Stimulated activated memory B cell treated with anti-CD40 and anti-IgM and Interleukin-4, amounts not matched to agents 10 μg/mL and 1 μg/mL and 100 μg/mL, for 72 hours (primary cell): ENCODE measurements around the gene ZNF346.
A peak's percentile ranks its signal among the peaks of the same experiment; 100 is the strongest.
"Not testable (repeated sequence)": the region's sequence is repeated elsewhere in the genome, so short reads cannot be mapped to it uniquely, and the experiment has no call there.

ENCODE experiments used
- ATAC-seq: fragments of 150-1000 bp; cut with Tn5 transposase; 2 replicates; pipeline ENCODE4 v1.10.0; 2021
- H3K27ac Mint-ChIP-seq: one replicate; pipeline ENCODE4 v1.8.0; 2022; ENCODE audit warnings: mild to moderate bottlenecking, mixed read lengths
- H3K27me3 Mint-ChIP-seq: one replicate; pipeline ENCODE4 v1.8.0; 2022; ENCODE audit warnings: mixed read lengths
- H3K36me3 Mint-ChIP-seq: one replicate; pipeline ENCODE4 v1.8.0; 2022; ENCODE audit warnings: mixed read lengths
- H3K4me1 Mint-ChIP-seq: one replicate; pipeline ENCODE4 v1.8.0; 2022; ENCODE audit warnings: mixed read lengths
- H3K4me3 Mint-ChIP-seq: one replicate; pipeline ENCODE4 v1.8.0; 2022; ENCODE audit warnings: mild to moderate bottlenecking, moderate library complexity, mixed read lengths
- H3K9me3 Mint-ChIP-seq: one replicate; pipeline ENCODE4 v1.8.0; 2022; ENCODE audit warnings: mixed read lengths

The ZNF346 gene

GRCh38 chr5:177035976-177036375 is 13.5 kb downstream of the ZNF346 start:
- Mint-ChIP-seq H3K36me3 (peaks cover 39% of the 10 kb centered on the region), H3K27ac (no peak overlapping the region), H3K4me1 (peaks cover 24% of the 10 kb centered on the region), H3K9me3 (peaks cover 6% of the 10 kb centered on the region), H3K27me3 (no peaks in the 10 kb centered on the region), H3K4me3 (no peak overlapping the region)
- no peak for ATAC-seq

GRCh38 chr5:177036443-177036842 is 13.9 kb downstream of the ZNF346 start:
- peaks cover 3% of the 10 kb centered on the region for H3K9me3 Mint-ChIP-seq
- H3K27me3 Mint-ChIP-seq: no peaks in the 10 kb centered on the region
- H3K4me3 Mint-ChIP-seq: no peak overlapping the region
- H3K36me3 Mint-ChIP-seq: peaks cover 38% of the 10 kb centered on the region
- no peak for ATAC-seq
- H3K4me1 Mint-ChIP-seq: peaks cover 24% of the 10 kb centered on the region
- no peak overlapping the region for H3K27ac Mint-ChIP-seq

- ATAC-seq: no peak
- no peak overlapping the region for H3K27ac Mint-ChIP-seq
These were observed 14.4 kb downstream of the ZNF346 start for GRCh38 chr5:177036921-177037320.

GRCh38 chr5:177040814-177041420 is 18.4 kb downstream of the ZNF346 start:
- no peak for ATAC-seq
- Mint-ChIP-seq H3K9me3 (no peaks in the 10 kb centered on the region), H3K4me3 (no peak overlapping the region), H3K4me1 (peaks cover 7% of the 10 kb centered on the region), H3K27me3 (no peaks in the 10 kb centered on the region), H3K27ac (no peak overlapping the region), H3K36me3 (peaks cover 34% of the 10 kb centered on the region)

More at GRCh38 chr5:177036921-177037320, 14.4 kb downstream of the ZNF346 start:
- Mint-ChIP-seq H3K4me1 (peaks cover 24% of the 10 kb centered on the region), H3K27me3 (no peaks in the 10 kb centered on the region), H3K36me3 (peaks cover 38% of the 10 kb centered on the region), H3K4me3 (no peak overlapping the region), H3K9me3 (no peaks in the 10 kb centered on the region)

GRCh38 chr5:177041936-177042335 is 19.4 kb downstream of the ZNF346 start:
- Mint-ChIP-seq H3K4me3 (no peak overlapping the region), H3K27me3 (no peaks in the 10 kb centered on the region), H3K4me1 (no peaks in the 10 kb centered on the region), H3K9me3 (no peaks in the 10 kb centered on the region), H3K36me3 (peaks cover 34% of the 10 kb centered on the region), H3K27ac (no peak overlapping the region)
- no peak for ATAC-seq

- no peak for ATAC-seq
- H3K4me1 Mint-ChIP-seq: no peaks in the 10 kb centered on the region
- peaks cover 43% of the 10 kb centered on the region for H3K36me3 Mint-ChIP-seq
- H3K9me3 Mint-ChIP-seq: no peaks in the 10 kb centered on the region
- no peaks in the 10 kb centered on the region for H3K27me3 Mint-ChIP-seq
- H3K27ac Mint-ChIP-seq: no peak overlapping the region
- no peak overlapping the region for H3K4me3 Mint-ChIP-seq
These were observed 20.6 kb downstream of the ZNF346 start for GRCh38 chr5:177043114-177043513.

- no peak for ATAC-seq
- Mint-ChIP-seq H3K27me3 (no peaks in the 10 kb centered on the region), H3K4me1 (no peaks in the 10 kb centered on the region), H3K4me3 (no peak overlapping the region), H3K36me3 (peaks cover 45% of the 10 kb centered on the region), H3K9me3 (no peaks in the 10 kb centered on the region), H3K27ac (no peak overlapping the region)
These were observed 21.5 kb downstream of the ZNF346 start for GRCh38 chr5:177043958-177044357.

- H3K27ac Mint-ChIP-seq: no peak overlapping the region
These were observed 22.1 kb downstream of the ZNF346 start for GRCh38 chr5:177044641-177045040.

GRCh38 chr5:177045631-177046030 is 23.1 kb downstream of the ZNF346 start:
- H3K4me1 Mint-ChIP-seq: no peaks in the 10 kb centered on the region
- H3K27me3 Mint-ChIP-seq: no peaks in the 10 kb centered on the region
- H3K4me3 Mint-ChIP-seq: no peak overlapping the region
- no peak for ATAC-seq
- H3K9me3 Mint-ChIP-seq: no peaks in the 10 kb centered on the region
- H3K27ac Mint-ChIP-seq: no peak overlapping the region
- peaks cover 47% of the 10 kb centered on the region for H3K36me3 Mint-ChIP-seq

More at GRCh38 chr5:177044641-177045040, 22.1 kb downstream of the ZNF346 start:
- H3K27me3 Mint-ChIP-seq: no peaks in the 10 kb centered on the region
- H3K4me1 Mint-ChIP-seq: no peaks in the 10 kb centered on the region
- no peak for ATAC-seq
- no peak overlapping the region for H3K4me3 Mint-ChIP-seq
- H3K36me3 Mint-ChIP-seq: peaks cover 45% of the 10 kb centered on the region
- H3K9me3 Mint-ChIP-seq: no peaks in the 10 kb centered on the region

- not testable (repeated sequence) for H3K4me1 Mint-ChIP-seq, H3K27me3 Mint-ChIP-seq, H3K27ac Mint-ChIP-seq, H3K4me3 Mint-ChIP-seq, ATAC-seq, H3K9me3 Mint-ChIP-seq
- H3K36me3 Mint-ChIP-seq: peaks cover 38% of the 10 kb centered on the region
These were observed 26.0 kb downstream of the ZNF346 start for GRCh38 chr5:177048531-177048930.

- ATAC-seq: no peak
- Mint-ChIP-seq H3K9me3 (no peaks in the 10 kb centered on the region), H3K27ac (no peak overlapping the region), H3K36me3 (peaks cover 30% of the 10 kb centered on the region), H3K27me3 (no peaks in the 10 kb centered on the region), H3K4me1 (no peaks in the 10 kb centered on the region), H3K4me3 (no peak overlapping the region)
These were observed 26.8 kb downstream of the ZNF346 start for GRCh38 chr5:177049285-177049684.

GRCh38 chr5:177064500-177065277 is 42.2 kb downstream of the ZNF346 start:
- Mint-ChIP-seq H3K27ac (no peak overlapping the region), H3K27me3 (no peaks in the 10 kb centered on the region), H3K9me3 (no peaks in the 10 kb centered on the region), H3K4me1 (peaks cover 13% of the 10 kb centered on the region), H3K4me3 (no peak overlapping the region), H3K36me3 (peaks cover 30% of the 10 kb centered on the region)
- ATAC-seq: no peak

- peaks cover 27% of the 10 kb centered on the region for H3K36me3 Mint-ChIP-seq
- no peak for ATAC-seq
- H3K27ac Mint-ChIP-seq: peak overlapping the region; percentile 37
- H3K4me3 Mint-ChIP-seq: no peak overlapping the region
- H3K27me3 Mint-ChIP-seq: no peaks in the 10 kb centered on the region
- peaks cover 18% of the 10 kb centered on the region for H3K4me1 Mint-ChIP-seq
- no peaks in the 10 kb centered on the region for H3K9me3 Mint-ChIP-seq
These were observed 43.0 kb downstream of the ZNF346 start for GRCh38 chr5:177065491-177065890.

- no peaks in the 10 kb centered on the region for H3K27me3 Mint-ChIP-seq
- H3K9me3 Mint-ChIP-seq: no peaks in the 10 kb centered on the region
- no peak for ATAC-seq
- H3K27ac Mint-ChIP-seq: peak overlapping the region; percentile 37
- H3K4me1 Mint-ChIP-seq: peaks cover 25% of the 10 kb centered on the region
- peaks cover 27% of the 10 kb centered on the region for H3K36me3 Mint-ChIP-seq
- no peak overlapping the region for H3K4me3 Mint-ChIP-seq
These were observed 43.7 kb downstream of the ZNF346 start for GRCh38 chr5:177066224-177066623.

- Mint-ChIP-seq H3K36me3 (peaks cover 18% of the 10 kb centered on the region), H3K27ac (peak overlapping the region; percentile 26), H3K4me3 (no peak overlapping the region), H3K4me1 (peaks cover 37% of the 10 kb centered on the region), H3K27me3 (no peaks in the 10 kb centered on the region), H3K9me3 (no peaks in the 10 kb centered on the region)
- ATAC-seq: no peak
These were observed 45.0 kb downstream of the ZNF346 start for GRCh38 chr5:177067503-177067902.
